ENCODE data around the gene FOSB. TPM values are rescaled to one million over a fixed set of nuclear protein-coding genes. Genes with fewer than 3 reads are reported as not detected.

Gene FOSB
- total and polyA plus RNA-seq, 2 experiments from 2014 or later, result 0.55 to 1.9 TPM

- peaks cover 14% of the 10 kb centered on the region; the same call in 1 of the 2 replicates for H3K4me1 ChIP-seq (ENCODE audit: insufficient read depth)
- H3K9me2 ChIP-seq (ENCODE audit: insufficient read depth), result no peaks in the 10 kb centered on the region
- no peak overlapping the region for H3K27ac ChIP-seq (ENCODE audit: low read depth)
- H3K27me3 ChIP-seq (ENCODE audit: insufficient read depth), result no peaks in the 10 kb centered on the region
- H3K4me2 ChIP-seq, result no peak overlapping the region
- Mint-ChIP-seq H3K4me1 (peaks cover 23% of the 10 kb centered on the region), H3K36me3 (ENCODE audit: low read depth) (peaks cover 20% of the 10 kb centered on the region), H3K4me3 (peak overlapping the region; percentile 39), H3K27me3 (ENCODE audit: insufficient read depth, low read depth, poor library complexity) (peaks cover 13% of the 10 kb centered on the region), H3K27ac (no peak overlapping the region), H3K9me3 (no peaks in the 10 kb centered on the region; the same call in 2 of the 3 replicates)
- H3F3A ChIP-seq (replicated peaks; ENCODE audit: low read depth), result peaks cover 12% of the 10 kb centered on the region; the same call in 1 of the 2 replicates
- no peak for TF ChIP-seq ZNF331 (CRISPR knock-in tag; IDR thresholded peaks at IDR 0.05; ENCODE audit: low read depth)
- TF ChIP-seq CTCF (conservative IDR thresholded peaks at IDR 0.05; ENCODE audit: low read depth in 2 of 2), result no peak
- TF ChIP-seq EZH2phosphoT487 (IDR thresholded peaks at IDR 0.05; ENCODE audit: unreplicated experiment), result no peak
- TF ChIP-seq ETS1 (IDR thresholded peaks at IDR 0.05), result no peak
- TF ChIP-seq, protein P1, sequence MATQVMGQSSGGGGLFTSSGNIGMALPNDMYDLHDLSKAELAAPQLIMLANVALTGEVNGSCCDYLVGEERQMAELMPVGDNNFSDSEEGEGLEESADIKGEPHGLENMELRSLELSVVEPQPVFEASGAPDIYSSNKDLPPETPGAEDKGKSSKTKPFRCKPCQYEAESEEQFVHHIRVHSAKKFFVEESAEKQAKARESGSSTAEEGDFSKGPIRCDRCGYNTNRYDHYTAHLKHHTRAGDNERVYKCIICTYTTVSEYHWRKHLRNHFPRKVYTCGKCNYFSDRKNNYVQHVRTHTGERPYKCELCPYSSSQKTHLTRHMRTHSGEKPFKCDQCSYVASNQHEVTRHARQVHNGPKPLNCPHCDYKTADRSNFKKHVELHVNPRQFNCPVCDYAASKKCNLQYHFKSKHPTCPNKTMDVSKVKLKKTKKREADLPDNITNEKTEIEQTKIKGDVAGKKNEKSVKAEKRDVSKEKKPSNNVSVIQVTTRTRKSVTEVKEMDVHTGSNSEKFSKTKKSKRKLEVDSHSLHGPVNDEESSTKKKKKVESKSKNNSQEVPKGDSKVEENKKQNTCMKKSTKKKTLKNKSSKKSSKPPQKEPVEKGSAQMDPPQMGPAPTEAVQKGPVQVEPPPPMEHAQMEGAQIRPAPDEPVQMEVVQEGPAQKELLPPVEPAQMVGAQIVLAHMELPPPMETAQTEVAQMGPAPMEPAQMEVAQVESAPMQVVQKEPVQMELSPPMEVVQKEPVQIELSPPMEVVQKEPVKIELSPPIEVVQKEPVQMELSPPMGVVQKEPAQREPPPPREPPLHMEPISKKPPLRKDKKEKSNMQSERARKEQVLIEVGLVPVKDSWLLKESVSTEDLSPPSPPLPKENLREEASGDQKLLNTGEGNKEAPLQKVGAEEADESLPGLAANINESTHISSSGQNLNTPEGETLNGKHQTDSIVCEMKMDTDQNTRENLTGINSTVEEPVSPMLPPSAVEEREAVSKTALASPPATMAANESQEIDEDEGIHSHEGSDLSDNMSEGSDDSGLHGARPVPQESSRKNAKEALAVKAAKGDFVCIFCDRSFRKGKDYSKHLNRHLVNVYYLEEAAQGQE (IDR thresholded peaks at IDR 0.05; ENCODE audit: unreplicated experiment), result no peak
- no peak for TF ChIP-seq ZNF462 (CRISPR knock-in tag; IDR thresholded peaks at IDR 0.05)
- no peak for TF ChIP-seq CREB1 (CRISPR knock-in tag; IDR thresholded peaks at IDR 0.05; ENCODE audit: low read depth)
- TF ChIP-seq NANOG (IDR thresholded peaks at IDR 0.05; ENCODE audit: borderline replicate concordance), result no peak
- no peak for TF ChIP-seq ZNF114 (CRISPR knock-in tag; IDR thresholded peaks at IDR 0.05)
- no peak for TF ChIP-seq JUNB (IDR thresholded peaks at IDR 0.05; ENCODE audit: unreplicated experiment)
- no peak for TF ChIP-seq POLR2AphosphoS5 (IDR thresholded peaks at IDR 0.05; ENCODE audit: low read depth)
- TF ChIP-seq EZH2 (IDR thresholded peaks at IDR 0.05; ENCODE audit: low read depth, unreplicated experiment), result no peak
- TF ChIP-seq STAT1 (IDR thresholded peaks at IDR 0.05; ENCODE audit: unreplicated experiment), result no peak
- H3K4me3 ChIP-seq, result no peak overlapping the region
- no peaks in the 10 kb centered on the region; the same call in 1 of the 2 replicates for H3K36me3 ChIP-seq (ENCODE audit: insufficient read depth)
- DNase-seq (ENCODE audit: low spot score) (no peak), ATAC-seq (no peak)
- peaks cover 5% of the 10 kb centered on the region; the same call in 1 of the 2 replicates for H3K79me2 ChIP-seq (replicated peaks; ENCODE audit: insufficient read depth)
- H2AFZ ChIP-seq, result no peak overlapping the region
- peaks cover 2% of the 10 kb centered on the region; the same call in 1 of the 2 replicates for H4K20me1 ChIP-seq (replicated peaks; ENCODE audit: insufficient read depth)
Observed at GRCh38 chr19:45421947-45422498, 45.8 kb upstream of the FOSB start.

Measured in GM23338 (cell line).